Gastroesophageal sphincter (tissue), 4 donors: ENCODE results near the gene SLC6A16. TPM values are rescaled to one million over a fixed set of nuclear protein-coding genes. Genes with fewer than 3 reads are reported as not detected.
"Not testable (repeated sequence)": the region's sequence is repeated elsewhere in the genome, so short reads cannot be mapped to it uniquely, and the experiment has no call there.

Source experiments
- ATAC-seq: fragments of 150-250 bp; one replicate; pipeline ENCODE4 v1.9.1; 2016; ENCODE audit warnings: mild to moderate bottlenecking, moderate library complexity
- H3K27ac ChIP-seq, 4 donors: fragments of 200-600 bp; sonication (generic) in 3 of 4; 1 replicate in 3 of 4; 2 replicates in 1 of 4; pipeline ENCODE4 v1.5.1; 2016 to 2019
- H3K27me3 ChIP-seq: fragments of 200-600 bp; sonication (generic); one replicate; pipeline ENCODE4 v1.5.1; 2019
- H3K36me3 ChIP-seq, 2 donors: fragments of 200-600 bp; sonication (generic); one replicate each; pipeline ENCODE4 v1.5.1; 2019; ENCODE audit warnings: control low read depth in 1 of 2
- H3K4me1 ChIP-seq, 3 donors: fragments of 200-600 bp; sonication (generic); 1 replicate in 2 of 3; 2 replicates in 1 of 3; pipeline ENCODE4 v1.5.1; 2016 to 2019; ENCODE audit warnings: control low read depth in 2 of 3
- H3K4me3 ChIP-seq, 2 donors: fragments of 200-600 bp; sonication (generic); one replicate each; pipeline ENCODE4 v1.5.1; 2019; ENCODE audit warnings: mild to moderate bottlenecking in 1 of 2, moderate library complexity in 1 of 2
- H3K9me3 ChIP-seq, 3 donors: fragments of 200-600 bp; sonication (generic); one replicate each; pipeline ENCODE4 v1.5.1; 2017 to 2019; ENCODE audit warnings: control low read depth in 2 of 3
- EP300 ChIP-seq: sonication (generic); formaldehyde crosslinking; IDR thresholded peaks from one replicate; pipeline ENCODE4 v1.6.1; 2017; ENCODE audit warnings: antibody characterized with exemption, mild to moderate bottlenecking
- POLR2A ChIP-seq, 2 donors: fragments of 450-650 bp; IDR thresholded peaks; one replicate each; pipeline ENCODE4 v1.6.1; 2017; ENCODE audit warnings: antibody characterized with exemption in 2 of 2, mild to moderate bottlenecking in 2 of 2, moderate library complexity in 1 of 2
- POLR2AphosphoS5 ChIP-seq: sonication (generic); formaldehyde crosslinking; IDR thresholded peaks from one replicate; pipeline ENCODE4 v1.6.1; 2017; ENCODE audit warnings: antibody characterized with exemption
- WGBS, 2 donors: methylation state at CpG; one replicate each; pipeline ENCODE4 v1.1.5; 2018; ENCODE audit warnings: low coverage in 1 of 2; 5-methylcytosine and 5-hydroxymethylcytosine counted together
- total RNA-seq, 4 donors: library from RNA; depleted of rRNA; stranded (reverse); fragments of >200 nt; gene quantifications; one replicate each; pipeline ENCODE4 v1.1.0, GENCODE V29; 2016
- TF ChIP-seq, protein P1 (sequence below), 4 experiments: fragments of 200-600 bp in 2 of 4; fragments of 450-650 bp in 2 of 4; sonication (generic) in 1 of 4; IDR thresholded peaks; one replicate each; pipeline ENCODE4 v1.5.1; 2017 to 2019; ENCODE audit warnings: antibody characterized with exemption in 4 of 4, mild to moderate bottlenecking in 2 of 4, moderate library complexity in 2 of 4

Gene SLC6A16
- total RNA-seq, 4 donors from 2014 or later: 1.9 to 3.7 (median 2.5) TPM

DNA sequence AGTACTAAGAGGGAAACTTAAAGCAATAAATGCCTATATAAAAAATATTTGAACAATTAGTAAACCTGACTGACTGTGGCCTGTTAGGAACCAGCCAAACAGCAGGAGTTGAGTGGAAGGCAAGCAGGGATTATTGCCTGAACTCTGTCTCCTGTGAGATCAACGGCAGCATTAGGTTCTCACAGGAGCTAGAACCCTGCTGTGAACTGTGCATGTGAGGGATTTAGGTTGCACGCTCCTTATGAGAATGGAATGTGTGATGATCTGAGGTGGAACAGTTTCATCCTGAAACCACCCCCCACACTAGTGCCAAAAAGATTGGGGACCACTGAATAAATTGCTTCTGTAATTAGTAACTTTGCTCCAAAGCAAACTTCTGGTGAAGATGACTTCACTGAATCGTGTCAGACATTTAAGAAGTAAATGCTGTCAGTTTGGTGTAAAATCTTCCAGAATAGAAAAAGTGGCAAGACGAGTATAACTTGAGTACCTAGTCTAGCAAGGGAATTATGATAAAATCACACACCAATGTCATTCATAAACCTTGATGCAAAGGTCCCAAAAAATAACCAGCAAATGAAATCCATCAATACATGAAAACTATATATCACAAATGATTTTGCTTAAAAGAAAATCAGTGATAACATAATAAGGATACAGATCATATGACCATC lies 53.8 kb downstream of the SLC6A16 start:
- H3K4me3 ChIP-seq: no peak overlapping the region
- WGBS, 2 donors: 48 to 83% methylated on average over 2 to 4 of the region's 4 CpGs
- no peaks in the 10 kb centered on the region for H3K36me3 ChIP-seq
- no peak overlapping the region for H3K27ac ChIP-seq
- peaks cover 6% of the 10 kb centered on the region for H3K27me3 ChIP-seq
- TF ChIP-seq EP300: no peak
- no peak for TF ChIP-seq POLR2AphosphoS5
- TF ChIP-seq, protein P1, sequence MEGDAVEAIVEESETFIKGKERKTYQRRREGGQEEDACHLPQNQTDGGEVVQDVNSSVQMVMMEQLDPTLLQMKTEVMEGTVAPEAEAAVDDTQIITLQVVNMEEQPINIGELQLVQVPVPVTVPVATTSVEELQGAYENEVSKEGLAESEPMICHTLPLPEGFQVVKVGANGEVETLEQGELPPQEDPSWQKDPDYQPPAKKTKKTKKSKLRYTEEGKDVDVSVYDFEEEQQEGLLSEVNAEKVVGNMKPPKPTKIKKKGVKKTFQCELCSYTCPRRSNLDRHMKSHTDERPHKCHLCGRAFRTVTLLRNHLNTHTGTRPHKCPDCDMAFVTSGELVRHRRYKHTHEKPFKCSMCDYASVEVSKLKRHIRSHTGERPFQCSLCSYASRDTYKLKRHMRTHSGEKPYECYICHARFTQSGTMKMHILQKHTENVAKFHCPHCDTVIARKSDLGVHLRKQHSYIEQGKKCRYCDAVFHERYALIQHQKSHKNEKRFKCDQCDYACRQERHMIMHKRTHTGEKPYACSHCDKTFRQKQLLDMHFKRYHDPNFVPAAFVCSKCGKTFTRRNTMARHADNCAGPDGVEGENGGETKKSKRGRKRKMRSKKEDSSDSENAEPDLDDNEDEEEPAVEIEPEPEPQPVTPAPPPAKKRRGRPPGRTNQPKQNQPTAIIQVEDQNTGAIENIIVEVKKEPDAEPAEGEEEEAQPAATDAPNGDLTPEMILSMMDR (IDR thresholded peaks at IDR 0.05): no peak
- TF ChIP-seq POLR2A (IDR thresholded peaks at IDR 0.05): no peak
- peaks cover 0 to 7% (median 0%) of the 10 kb centered on the region in 3 donors for H3K9me3 ChIP-seq
- H3K4me1 ChIP-seq: no peaks in the 10 kb centered on the region
- no peak for ATAC-seq

DNA sequence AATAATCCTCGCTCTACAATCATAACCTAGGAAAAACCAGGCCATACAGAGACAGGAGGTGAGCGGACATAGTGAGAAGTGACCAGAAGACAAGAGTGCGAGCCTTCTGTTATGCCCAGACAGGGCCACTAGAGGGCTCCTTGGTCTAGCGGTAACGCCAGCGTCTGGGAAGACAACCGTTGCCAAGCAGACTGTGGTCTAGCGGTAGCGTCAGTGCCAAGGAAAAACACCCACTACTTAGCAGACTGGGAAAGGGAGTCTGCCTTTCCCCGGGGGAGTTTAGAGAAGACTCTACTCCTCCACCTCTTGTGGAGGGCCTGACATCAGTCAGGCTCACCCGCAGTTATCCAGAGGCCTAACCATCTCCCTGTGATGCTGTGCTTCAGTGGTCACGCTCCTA lies 58.6 kb downstream of the SLC6A16 start:
- H3K4me3 ChIP-seq, H3K4me1 ChIP-seq, H3K27ac ChIP-seq, H3K36me3 ChIP-seq, ATAC-seq: not testable (repeated sequence)
- WGBS, 2 donors: 14 to 37% methylated on average over 3 to 11 of the region's 12 CpGs
- peaks cover 0 to 25% (median 0%) of the 10 kb centered on the region in 3 donors for H3K9me3 ChIP-seq
- H3K27me3 ChIP-seq: peaks cover 15% of the 10 kb centered on the region
- TF ChIP-seq, protein P1 (IDR thresholded peaks at IDR 0.05): peak in 3 of 4 experiments; percentile 26 to 72 (median 44)

DNA sequence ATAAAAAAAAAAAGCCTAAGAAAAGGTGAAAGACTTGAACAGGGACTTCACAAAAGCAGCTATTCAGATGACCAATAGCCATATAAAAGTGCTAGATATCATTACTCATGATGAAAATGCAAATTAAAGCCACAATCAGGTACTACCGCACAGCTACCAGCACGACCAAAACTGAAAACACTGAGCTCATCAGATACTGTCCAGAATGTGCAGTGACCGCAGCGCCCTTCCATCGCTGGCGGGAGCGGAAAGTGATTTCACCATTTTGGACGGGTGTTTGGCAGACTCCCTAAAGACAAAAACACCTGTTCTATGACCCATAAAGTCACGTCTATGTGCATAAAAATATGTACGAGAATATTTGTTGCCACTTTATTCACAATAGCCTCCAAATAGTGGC lies 60.7 kb downstream of the SLC6A16 start:
- WGBS, 2 donors: 78% methylated on average over 10 of the region's 10 CpGs
- no peaks in the 10 kb centered on the region for H3K36me3 ChIP-seq
- peaks cover 16% of the 10 kb centered on the region for H3K27me3 ChIP-seq
- no peak for ATAC-seq
- no peak overlapping the region for H3K4me3 ChIP-seq
- H3K27ac ChIP-seq: no peak overlapping the region
- peaks cover 0 to 30% (median 0%) of the 10 kb centered on the region in 3 donors for H3K9me3 ChIP-seq
- TF ChIP-seq, protein P1 (IDR thresholded peaks at IDR 0.05): no peak
- no peaks in the 10 kb centered on the region for H3K4me1 ChIP-seq

DNA sequence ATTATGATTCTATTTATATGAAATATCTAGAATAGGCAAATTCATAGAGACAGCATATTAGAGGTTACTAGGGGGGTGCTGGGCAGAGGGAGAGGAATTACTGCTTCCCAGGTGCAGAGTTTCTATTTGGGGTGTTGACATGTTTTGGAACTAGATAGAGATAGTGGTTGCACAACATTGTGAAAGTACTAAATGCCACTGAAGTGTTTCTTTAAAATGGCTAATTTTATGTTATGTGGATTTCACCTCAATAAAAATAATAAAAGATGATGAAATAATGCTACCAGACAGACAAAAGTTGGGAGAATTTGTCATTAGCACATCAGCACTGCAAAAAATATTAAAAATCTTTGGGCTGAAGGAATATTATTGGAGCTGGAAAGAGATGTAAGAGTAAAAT lies 63.4 kb downstream of the SLC6A16 start:
- Histone ChIP-seq H3K27ac (no peak overlapping the region), H3K9me3 (peaks cover 0 to 43% (median 0%) of the 10 kb centered on the region in 3 donors), H3K27me3 (peaks cover 16% of the 10 kb centered on the region), H3K4me3 (no peak overlapping the region), H3K36me3 (no peaks in the 10 kb centered on the region), H3K4me1 (no peaks in the 10 kb centered on the region)
- TF ChIP-seq POLR2A (IDR thresholded peaks at IDR 0.05) (no peak), EP300 (no peak), POLR2AphosphoS5 (no peak)
- TF ChIP-seq, protein P1 (IDR thresholded peaks at IDR 0.05): no peak
- ATAC-seq: no peak

DNA sequence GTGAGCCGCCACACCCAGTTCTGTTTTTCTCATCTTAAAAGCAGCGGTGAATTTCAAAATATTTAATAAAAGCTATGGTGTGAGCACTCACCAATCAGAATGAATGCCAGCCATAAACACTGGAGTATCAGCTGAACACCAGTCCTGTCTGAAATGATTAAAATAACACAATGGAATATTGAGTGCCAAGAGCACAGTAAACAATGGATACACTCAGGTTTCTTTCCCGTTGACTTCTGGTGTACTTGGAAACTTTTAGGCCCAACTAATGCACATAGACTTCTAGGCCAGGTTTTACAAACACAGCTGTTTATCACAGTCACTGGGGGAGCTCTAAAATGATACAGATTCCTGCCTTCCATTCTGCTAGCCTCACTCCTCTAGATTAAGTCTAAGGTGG lies 68.3 kb downstream of the SLC6A16 start:
- Histone ChIP-seq H3K36me3 (no peaks in the 10 kb centered on the region), H3K4me3 (no peak overlapping the region), H3K27me3 (peaks cover 4% of the 10 kb centered on the region), H3K9me3 (peaks cover 0 to 24% (median 0%) of the 10 kb centered on the region in 3 donors), H3K27ac (no peak overlapping the region), H3K4me1 (peaks cover 0 to 11% (median 0%) of the 10 kb centered on the region in 3 donors)
- TF ChIP-seq POLR2A (IDR thresholded peaks at IDR 0.05) (no peak), EP300 (no peak), POLR2AphosphoS5 (no peak)
- TF ChIP-seq, protein P1 (IDR thresholded peaks at IDR 0.05): no peak
- 51 to 61% methylated on average over 3 of the region's 3 CpGs for WGBS, 2 donors
- no peak for ATAC-seq
